Suprapubic skin (tissue), 4 donors: ENCODE data around the gene MTARC2. TPM values are rescaled to one million over a fixed set of nuclear protein-coding genes. Genes with fewer than 3 reads are reported as not detected.
A peak's percentile ranks its signal among the peaks of the same experiment; 100 is the strongest.

Experiments used
- DNase-seq, 2 donors: peaks; one replicate each; pipeline ENCODE4 v3.0.0-alpha.2; 2019; ENCODE audit warnings: low spot score in 2 of 2
- H3K27ac ChIP-seq: fragments of 200-600 bp; sonication (generic); one replicate; pipeline ENCODE4 v1.5.1; 2019
- H3K27me3 ChIP-seq: fragments of 200-600 bp; sonication (generic); one replicate; pipeline ENCODE4 v1.5.1; 2019
- H3K36me3 ChIP-seq: fragments of 200-600 bp; sonication (generic); one replicate; pipeline ENCODE4 v1.5.1; 2019
- H3K4me1 ChIP-seq: fragments of 200-600 bp; sonication (generic); one replicate; pipeline ENCODE4 v1.5.1; 2019
- H3K4me3 ChIP-seq: fragments of 200-600 bp; sonication (generic); one replicate; pipeline ENCODE4 v1.5.1; 2019; ENCODE audit warnings: mild to moderate bottlenecking
- H3K9me3 ChIP-seq: fragments of 200-600 bp; sonication (generic); one replicate; pipeline ENCODE4 v1.5.1; 2019
- CTCF ChIP-seq, 2 donors: fragments of 200-600 bp in 1 of 2; fragments of 450-650 bp in 1 of 2; sonication (generic) in 1 of 2; IDR thresholded peaks; one replicate each; pipeline ENCODE4 v1.5.1; 2016 to 2019; ENCODE audit warnings: antibody characterized with exemption in 2 of 2, mild to moderate bottlenecking in 1 of 2, moderate library complexity in 1 of 2
- EP300 ChIP-seq: sonication (generic); formaldehyde crosslinking; IDR thresholded peaks from one replicate; pipeline ENCODE4 v1.6.1; 2017; ENCODE audit warnings: antibody characterized with exemption
- POLR2A ChIP-seq, 2 donors: fragments of 450-650 bp; IDR thresholded peaks; one replicate each; pipeline ENCODE4 v1.6.1; 2017; ENCODE audit warnings: antibody characterized with exemption in 2 of 2, mild to moderate bottlenecking in 2 of 2, moderate library complexity in 2 of 2
- POLR2AphosphoS5 ChIP-seq, 3 donors: sonication (generic); formaldehyde crosslinking; IDR thresholded peaks; one replicate each; pipeline ENCODE4 v1.6.1; 2017; ENCODE audit warnings: antibody characterized with exemption in 3 of 3
- WGBS: methylation state at CpG from one replicate; pipeline ENCODE4 v1.1.5; 2018; 5-methylcytosine and 5-hydroxymethylcytosine counted together
- total RNA-seq, 4 donors: library from RNA; depleted of rRNA; stranded (reverse); fragments of >200 nt; gene quantifications; one replicate each; pipeline ENCODE4 v1.1.0, GENCODE V29; 2016

MTARC2 gene
- total RNA-seq: 1 to 10 TPM; 3.4 to 5.3 (median 4.1) TPM

- TF ChIP-seq POLR2A (IDR thresholded peaks at IDR 0.05) (peak in 1 of 2 donors; percentile 64), CTCF (IDR thresholded peaks at IDR 0.05) (no peak), EP300 (no peak), POLR2AphosphoS5 (IDR thresholded peaks at IDR 0.05) (peak in 1 of 3 donors; percentile 45)
- DNase-seq: peak; percentile 81 to 91
- Histone ChIP-seq H3K27ac (peak within 1 kb of the TSS; percentile 84), H3K36me3 (no peaks in the 10 kb centered on the region), H3K4me1 (peaks cover 16% of the 10 kb centered on the region), H3K9me3 (no peaks in the 10 kb centered on the region), H3K4me3 (peak within 1 kb of the TSS; percentile 82), H3K27me3 (no peaks in the 10 kb centered on the region)
- WGBS: 3% methylated on average over 39 of the region's 77 CpGs
Observed at GRCh38 chr1:220748089-220748934, at the start of gene MTARC2. Gene MTARC2 (plus strand): TSS chr1:220748322. CDS start chr1:220748532, 210 bp downstream.

- WGBS: 77% methylated on average over 5 of the region's 5 CpGs
- H3K4me3 ChIP-seq: no peak overlapping the region
- TF ChIP-seq POLR2AphosphoS5 (IDR thresholded peaks at IDR 0.05) (no peak), EP300 (no peak), POLR2A (IDR thresholded peaks at IDR 0.05) (no peak), CTCF (IDR thresholded peaks at IDR 0.05) (no peak)
Observed at GRCh38 chr1:220698607-220699016, 49.5 kb upstream of the MTARC2 start.

GRCh38 chr1:220699044-220699443 lies 49.1 kb upstream of the MTARC2 start:
- no peaks in the 10 kb centered on the region for H3K27me3 ChIP-seq
- TF ChIP-seq EP300: no peak
- TF ChIP-seq POLR2A (IDR thresholded peaks at IDR 0.05): no peak
- TF ChIP-seq CTCF (IDR thresholded peaks at IDR 0.05): no peak
- TF ChIP-seq POLR2AphosphoS5 (IDR thresholded peaks at IDR 0.05): no peak
- 81% methylated on average over 3 of the region's 3 CpGs for WGBS

More at GRCh38 chr1:220698607-220699016, 49.5 kb upstream of the MTARC2 start:
- Histone ChIP-seq H3K36me3 (peaks cover 3% of the 10 kb centered on the region), H3K27me3 (no peaks in the 10 kb centered on the region), H3K9me3 (no peaks in the 10 kb centered on the region), H3K27ac (no peak overlapping the region), H3K4me1 (peaks cover 4% of the 10 kb centered on the region)
- no peak for DNase-seq

GRCh38 chr1:220700556-220701179 lies 47.5 kb upstream of the MTARC2 start:
- no peaks in the 10 kb centered on the region for H3K27me3 ChIP-seq
- H3K4me3 ChIP-seq: no peak overlapping the region
- H3K4me1 ChIP-seq: peaks cover 4% of the 10 kb centered on the region
- DNase-seq: no peak
- H3K36me3 ChIP-seq: peaks cover 3% of the 10 kb centered on the region
- H3K9me3 ChIP-seq: no peaks in the 10 kb centered on the region
- no peak overlapping the region for H3K27ac ChIP-seq
- 29% methylated on average over 2 of the region's 2 CpGs for WGBS
- TF ChIP-seq POLR2AphosphoS5 (IDR thresholded peaks at IDR 0.05) (no peak), POLR2A (IDR thresholded peaks at IDR 0.05) (no peak), EP300 (no peak), CTCF (IDR thresholded peaks at IDR 0.05) (no peak)

More at GRCh38 chr1:220699044-220699443, 49.1 kb upstream of the MTARC2 start:
- no peak overlapping the region for H3K27ac ChIP-seq
- peaks cover 4% of the 10 kb centered on the region for H3K4me1 ChIP-seq
- no peaks in the 10 kb centered on the region for H3K9me3 ChIP-seq
- peaks cover 3% of the 10 kb centered on the region for H3K36me3 ChIP-seq
- H3K4me3 ChIP-seq: no peak overlapping the region
- no peak for DNase-seq

- TF ChIP-seq POLR2AphosphoS5 (IDR thresholded peaks at IDR 0.05): no peak
- TF ChIP-seq POLR2A (IDR thresholded peaks at IDR 0.05): no peak
- no peak for TF ChIP-seq EP300
- TF ChIP-seq CTCF (IDR thresholded peaks at IDR 0.05): no peak
- WGBS: 72% methylated on average over 3 of the region's 6 CpGs
Observed at GRCh38 chr1:220701974-220702373, 46.1 kb upstream of the MTARC2 start.

More at GRCh38 chr1:220701974-220702373, 46.1 kb upstream of the MTARC2 start:
- H3K9me3 ChIP-seq: no peaks in the 10 kb centered on the region
- no peak overlapping the region for H3K4me3 ChIP-seq
- peaks cover 3% of the 10 kb centered on the region for H3K36me3 ChIP-seq
- DNase-seq: no peak
- no peaks in the 10 kb centered on the region for H3K27me3 ChIP-seq
- no peak overlapping the region for H3K27ac ChIP-seq
- peaks cover 4% of the 10 kb centered on the region for H3K4me1 ChIP-seq
